K562 (cell line): ENCODE measurements around the gene STAT6. TPM values are rescaled to one million over a fixed set of nuclear protein-coding genes. Genes with fewer than 3 reads are reported as not detected.
A peak's percentile ranks its signal among the peaks of the same experiment; 100 is the strongest.

Experiments
- ARID1B ChIP-seq: fragments of 450-650 bp; IDR thresholded peaks from 2 replicates; pipeline ENCODE4 v1.6.1; 2016; ENCODE audit warnings: antibody characterized with exemption, mild to moderate bottlenecking, inconsistent platforms
- ATF1 ChIP-seq, 2 experiments: fragments of 450-650 bp in 1 of 2; IDR thresholded peaks; 2 replicates each; pipeline ENCODE4 v1.6.1; 2016; ENCODE audit warnings: missing compliant biosample characterization in 1 of 2, missing genetic modification characterization in 1 of 2
- MAZ ChIP-seq, 2 experiments: fragments of 450-650 bp in 1 of 2; sonication (generic) in 1 of 2; formaldehyde crosslinking; IDR thresholded peaks in 1 of 2; conservative IDR thresholded peaks in 1 of 2; 2 replicates each; pipeline versions ENCODE4 v1.4.0 to v1.5.0; 2020; ENCODE audit warnings: mild to moderate bottlenecking in 1 of 2, missing genetic modification reagents in 1 of 2
- MCM3 ChIP-seq: fragments of 450-650 bp; IDR thresholded peaks from 2 replicates; pipeline ENCODE4 v1.6.1; 2016
- MEIS2 ChIP-seq: fragments of 450-650 bp; IDR thresholded peaks from 2 replicates; pipeline ENCODE4 v1.6.1; 2014; ENCODE audit warnings: mild to moderate bottlenecking; ENCODE audit not compliant: partially characterized antibody
- NKRF ChIP-seq: fragments of 450-650 bp; IDR thresholded peaks from 2 replicates; pipeline ENCODE4 v1.6.1; 2016; ENCODE audit warnings: borderline replicate concordance
- NRF1 ChIP-seq, 2 experiments: fragments of 450-650 bp; IDR thresholded peaks in 1 of 2; conservative IDR thresholded peaks in 1 of 2; 2 replicates each; pipeline ENCODE4 v1.6.1; 2014; ENCODE audit warnings: mild to moderate bottlenecking in 2 of 2
- PHF8 ChIP-seq: fragments of 200-600 bp; sonication (generic); IDR thresholded peaks from 2 replicates; pipeline ENCODE4 v1.6.1; 2012; ENCODE audit warnings: mixed run types, mild to moderate bottlenecking, inconsistent platforms, low read length, moderate library complexity, borderline replicate concordance
- PML ChIP-seq: IDR thresholded peaks from 2 replicates; pipeline ENCODE4 v1.6.1; 2012; ENCODE audit warnings: low read length, inconsistent platforms
- POLR2G ChIP-seq: fragments of 200-400 bp; formaldehyde crosslinking; IDR thresholded peaks from 2 replicates; pipeline ENCODE4 v1.6.1; 2017; ENCODE audit warnings: low read depth, mild to moderate bottlenecking, antibody characterized with exemption, low read length, moderate library complexity
- SMAD1 ChIP-seq: fragments of 150-350 bp; IDR thresholded peaks from 2 replicates; pipeline ENCODE4 v1.6.1; 2014; ENCODE audit warnings: low read length, low read depth; ENCODE audit not compliant: partially characterized antibody
- SP1 ChIP-seq: sonication (generic); formaldehyde crosslinking; IDR thresholded peaks from 2 replicates; pipeline ENCODE4 v1.8.1; 2022; ENCODE audit warnings: mild to moderate bottlenecking, missing genetic modification reagents
- SRSF3 ChIP-seq: fragments of 200-400 bp; formaldehyde crosslinking; IDR thresholded peaks from 2 replicates; pipeline ENCODE4 v1.6.1; 2016; ENCODE audit warnings: mild to moderate bottlenecking, low read length, moderate library complexity; ENCODE audit not compliant: insufficient read depth
- VEZF1 ChIP-seq: fragments of 200-800 bp; sonication (Bioruptor generic); IDR thresholded peaks from 2 replicates; pipeline ENCODE4 v1.6.1; 2017; ENCODE audit warnings: missing genetic modification characterization, missing compliant biosample characterization
- ZFX ChIP-seq: sonication (generic); formaldehyde crosslinking; IDR thresholded peaks from 2 replicates; pipeline ENCODE4 v1.8.0; 2022; ENCODE audit warnings: mild to moderate bottlenecking, missing genetic modification reagents, moderate library complexity
- ZNF224 ChIP-seq: sonication (generic); formaldehyde crosslinking; IDR thresholded peaks from 2 replicates; pipeline ENCODE4 v1.8.0; 2022; ENCODE audit warnings: mild to moderate bottlenecking, missing genetic modification reagents
- ZNF41 ChIP-seq: fragments of 250-450 bp; sonication (Bioruptor Pico); conservative IDR thresholded peaks from 2 replicates; pipeline ENCODE4 v1.4.0; 2020; ENCODE audit warnings: mild to moderate bottlenecking
- ZNF512 ChIP-seq: IDR thresholded peaks from 2 replicates; pipeline ENCODE4 v1.6.1; 2016; ENCODE audit warnings: missing genetic modification characterization, missing compliant biosample characterization
- ZNF655 ChIP-seq: fragments of 250-450 bp; sonication (Bioruptor Pico); IDR thresholded peaks from 2 replicates; pipeline ENCODE4 v1.5.0; 2021
- ZNF76 ChIP-seq: fragments of 250-450 bp; sonication (Bioruptor Pico); IDR thresholded peaks from 2 replicates; pipeline ENCODE4 v1.4.0; 2020; ENCODE audit warnings: mild to moderate bottlenecking, moderate library complexity, borderline replicate concordance
- polyA plus RNA-seq, 8 experiments: library from polyadenylated mRNA; depleted of rRNA in 4 of 8; stranded (reverse) in 5 of 8; unstranded in 3 of 8; fragments of >200 nt; fragmentation: Nextera tagmentation in 2 of 8; fragmentation: Illumina TruSeq in 1 of 8; extraction: Ambion mirVana in 2 of 8; extraction: Trizol in 1 of 8; gene quantifications; 2 replicates each; pipeline versions ENCODE4 v1.2.1 to v1.2.3, GENCODE V29; 2011 to 2014; ENCODE audit warnings: inconsistent platforms in 1 of 8, missing spikeins in 1 of 8
- total RNA-seq, 7 experiments: library from RNA; depleted of rRNA in 6 of 7; stranded (reverse); fragments of >200 nt in 6 of 7; fragmentation: Illumina TruSeq in 2 of 7; extraction: Trizol in 2 of 7; gene quantifications; 2 replicates each; pipeline versions ENCODE4 v1.2.1 to v1.2.3, GENCODE V29; 2011 to 2021; ENCODE audit warnings: low replicate concordance in 1 of 7

STAT6 gene
- total and polyA plus RNA-seq, 9 of the 15 experiments (the other 6 are each of a cell fraction or from before 2014, with no cell fraction given) = 2.4 to 49.5 (median 26.5) TPM

GRCh38 chr12:57089271-57090245 lies 21.6 kb downstream of the STAT6 start (continued):
- TF ChIP-seq SMAD1 (no peak), PHF8 (peak; percentile 17; the same call in 1 of the 2 replicates), ATF1 (CRISPR knock-in tag; IDR thresholded peaks at IDR 0.05) (no peak), ATF1 (tag; IDR thresholded peaks at IDR 0.05) (peak; percentile 45; the same call in 1 of the 2 replicates), SP1 (CRISPR knock-in tag) (0 out of 2 replicates have a peak, but pooled peaks have one; percentile 7), ZNF655 (CRISPR knock-in tag) (no peak), PML (0 out of 2 replicates have a peak, but pooled peaks have one; percentile 19), NKRF (peak; percentile 38), POLR2G (peak; percentile 47; the same call in 1 of the 2 replicates), MEIS2 (no peak), ZFX (CRISPR knock-in tag) (peak; percentile 63), ZNF76 (CRISPR knock-in tag) (no peak), ZNF512 (tag) (no peak), NRF1 (conservative IDR thresholded peaks at IDR 0.05 in 1 of 2, IDR thresholded peaks at IDR 0.05 in 1 of 2) (peak; percentile 38 to 50; a peak in 3 of 4 replicates), ZNF41 (no peak), SRSF3 (no peak), MAZ (CRISPR knock-in tag; conservative IDR thresholded peaks at IDR 0.05 in 1 of 2, IDR thresholded peaks at IDR 0.05 in 1 of 2) (peak; percentile 46 to 58; a peak in 3 of 4 replicates), MCM3 (no peak), ZNF224 (CRISPR knock-in tag) (no peak), VEZF1 (CRISPR knock-in tag) (peak; percentile 76), ARID1B (peak; percentile 17; the same call in 1 of the 2 replicates)
